ENCODE data around the gene IRS1.

DNA sequence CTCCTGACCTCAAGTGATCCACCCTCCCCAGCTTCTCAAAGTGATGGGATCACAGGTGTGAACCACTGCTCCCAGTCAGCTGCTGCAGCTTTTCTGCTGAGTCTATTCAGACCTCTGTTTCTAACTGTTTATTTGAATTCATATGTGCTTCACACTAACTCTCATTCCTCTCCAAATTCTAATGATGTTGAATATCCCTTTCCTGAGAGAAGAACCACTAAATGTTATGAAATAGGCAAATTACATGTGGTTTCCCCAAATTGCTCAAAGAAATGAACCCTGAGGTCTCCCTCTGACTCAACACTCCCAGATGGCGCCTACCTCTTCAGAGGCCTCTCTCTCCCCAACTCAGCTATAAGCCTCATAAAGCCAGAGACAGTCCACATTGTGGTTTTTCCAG lies 98.6 kb downstream of the IRS1 start:
- TF ChIP-seq GATA2 (IDR thresholded peaks at IDR 0.05; ENCODE audit: low read depth, low read length) (no peak), GATA3 (IDR thresholded peaks at IDR 0.05; ENCODE audit: low read depth, low read length) (no peak)
